GM12878 (cell line): ENCODE results near the gene ATP5PO. TPM values are rescaled to one million over a fixed set of nuclear protein-coding genes. Genes with fewer than 3 reads are reported as not detected.

Experiments
- ATAC-seq: fragments of 200-7000 bp; cut with Tn5 transposase; 3 replicates; pipeline ENCODE4 v1.9.1; 2020; ENCODE audit warnings: mild to moderate bottlenecking, moderate library complexity
- BruUV-seq: library from RNA; stranded (reverse); fragments of 400-500 nt; replicated peaks from 2 replicates; lab custom pipeline; 2021; lab: Mats Ljungman, UMichigan
- CTCF ChIA-PET: fragments of 300-600 bp; sonication (Branson Sonifier 250); formaldehyde crosslinking; extraction: SDS; loops from one replicate; lab custom pipeline; 2021; ENCODE audit warnings: inconsistent platforms; lab: Yijun Ruan, JAX
- POLR2A ChIA-PET: fragments of 350-600 bp; formaldehyde crosslinking; extraction: SDS; loops from one replicate; lab custom pipeline; 2021; ENCODE audit warnings: inconsistent platforms; lab: Charles Lee
- RAD21 ChIA-PET: fragments of 300-600 bp; sonication (Branson Sonifier 250); formaldehyde crosslinking; loops from one replicate; lab custom pipeline; 2023; ENCODE audit warnings: antibody characterized with exemption; ENCODE audit not compliant: unreplicated experiment; lab: Charles Lee
- SMC1A ChIA-PET: fragments of 300-600 bp; sonication (Branson Sonifier 250); formaldehyde crosslinking; loops from one replicate; lab custom pipeline; 2023; ENCODE audit not compliant: unreplicated experiment, uncharacterized antibody; lab: Charles Lee
- DNase-seq: peaks from one replicate; pipeline ENCODE4 v3.0.0-alpha.2; 2011; ENCODE audit warnings: low read depth, low spot score
- FAIRE-seq: peaks from 3 replicates; lab custom pipeline; 2011; peaks lifted over from hg19 to GRCh38; lab: Jason Lieb, UNC
- H2AFZ ChIP-seq: 2 replicates; pipeline ENCODE4 v1.6.0; 2011; ENCODE audit warnings: low read depth, low read length, control low read depth; ENCODE audit not compliant: control insufficient read depth
- H3K27ac ChIP-seq: 2 replicates; pipeline ENCODE4 v1.5.1; 2011; ENCODE audit warnings: control low read depth; ENCODE audit not compliant: control insufficient read depth, insufficient read depth
- H3K27me3 ChIP-seq, 2 experiments: replicated peaks in 1 of 2; 2 replicates each; pipeline versions ENCODE4 v1.6.0 to v1.6.1; 2011; ENCODE audit warnings: low read length in 1 of 2; ENCODE audit not compliant: control insufficient read depth in 2 of 2, insufficient read depth in 2 of 2
- H3K36me3 ChIP-seq, 2 experiments: 2 replicates each; pipeline ENCODE4 v1.5.1; 2011; ENCODE audit warnings: low read length in 1 of 2; ENCODE audit not compliant: control insufficient read depth in 2 of 2, insufficient read depth in 2 of 2
- H3K4me1 ChIP-seq: 2 replicates; pipeline ENCODE4 v1.6.1; 2011; ENCODE audit warnings: mild to moderate bottlenecking, low read length, moderate library complexity, mixed read lengths; ENCODE audit not compliant: control insufficient read depth, insufficient read depth
- H3K4me2 ChIP-seq: 2 replicates; pipeline ENCODE4 v1.6.0; 2011; ENCODE audit warnings: control low read depth; ENCODE audit not compliant: control insufficient read depth, insufficient read depth
- H3K4me3 ChIP-seq: fragments of 200-600 bp; sonication (generic); 2 replicates; pipeline ENCODE4 v1.5.1; 2016
- H3K79me2 ChIP-seq: 2 replicates; pipeline ENCODE4 v1.6.0; 2011; ENCODE audit warnings: low read length; ENCODE audit not compliant: control insufficient read depth, insufficient read depth
- H3K9ac ChIP-seq: 2 replicates; pipeline ENCODE4 v1.8.0; 2011; ENCODE audit warnings: low read length, control low read depth, mixed read lengths; ENCODE audit not compliant: control insufficient read depth, insufficient read depth
- H3K9me3 ChIP-seq: replicated peaks from 3 replicates; pipeline ENCODE4 v1.5.1; 2011; ENCODE audit warnings: mild to moderate bottlenecking, low read length; ENCODE audit not compliant: control insufficient read depth, insufficient read depth
- H4K20me1 ChIP-seq: 2 replicates; pipeline ENCODE4 v1.6.0; 2011; ENCODE audit not compliant: control insufficient read depth, insufficient read depth
- CHD1 ChIP-seq: IDR thresholded peaks from 2 replicates; pipeline ENCODE4 v1.6.1; 2012; ENCODE audit warnings: low read depth, low read length, improper control_type of control experiment
- RAD21 ChIP-seq: IDR thresholded peaks from 2 replicates; pipeline ENCODE4 v1.6.1; 2011; ENCODE audit warnings: mild to moderate bottlenecking, low read depth, low read length, moderate library complexity; ENCODE audit not compliant: insufficient read depth
- WGBS: methylation state at CpG from one replicate; pipeline ENCODE4 v1.1.6; 2016; ENCODE audit warnings: low lambda C conversion rate; ENCODE audit not compliant: insufficient replicate concordance, insufficient coverage; ENCODE audit errors: missing lambda C conversion rate; 5-methylcytosine and 5-hydroxymethylcytosine counted together
- in situ Hi-C: fragments of 300-500 bp; cut with MboI; formaldehyde crosslinking; loops from 9 replicates; pipeline ENCODE4 v1.14.3; 2018; ENCODE audit warnings: mixed read lengths
- intact Hi-C: fragments of 100-400 bp; cut with micrococcal nuclease; formaldehyde crosslinking; loops from one replicate; pipeline ENCODE4 v1.14.2; 2022; ENCODE audit not compliant: unreplicated experiment
- polyA plus RNA-seq, 11 experiments: library from polyadenylated mRNA; depleted of rRNA in 4 of 11; unstranded in 6 of 11; stranded (reverse) in 5 of 11; fragments of >200 nt; fragmentation: Nextera tagmentation in 4 of 11; fragmentation: Illumina TruSeq in 1 of 11; extraction: Ambion mirVana in 4 of 11; extraction: Trizol in 1 of 11; gene quantifications; 1 replicate in 1 of 11; 2 replicates in 10 of 11; pipeline versions ENCODE4 v1.2.1 to v1.2.3, GENCODE V29; 2011 to 2016; ENCODE audit warnings: inconsistent platforms in 2 of 11, missing spikeins in 2 of 11, low read depth in 1 of 11
- total RNA-seq, 4 experiments: library from RNA; depleted of rRNA in 3 of 4; stranded (reverse); fragments of >200 nt in 3 of 4; fragmentation: Illumina TruSeq in 1 of 4; extraction: Trizol in 1 of 4; gene quantifications; 2 replicates each; pipeline versions ENCODE4 v1.2.1 to v1.2.3, GENCODE V29; 2013 to 2021
- TF ChIP-seq, protein P1 (sequence below), 3 experiments: IDR thresholded peaks in 2 of 3; conservative IDR thresholded peaks in 1 of 3; 2 replicates each; pipeline ENCODE4 v1.5.1; 2011; ENCODE audit warnings: low read depth in 3 of 3, low read length in 3 of 3, mild to moderate bottlenecking in 3 of 3, control low read depth in 2 of 3, moderate library complexity in 2 of 3, inconsistent platforms in 1 of 3, mixed read lengths in 1 of 3; ENCODE audit not compliant: control insufficient read depth in 2 of 3, insufficient read depth in 1 of 3; ENCODE audit errors: extremely low read depth in 1 of 3
- TF ChIP-seq, protein P2 (sequence below): fragments of 450-650 bp; IDR thresholded peaks from 2 replicates; pipeline ENCODE4 v1.6.1; 2017; ENCODE audit warnings: mild to moderate bottlenecking

Gene ATP5PO
- total and polyA plus RNA-seq, 10 of the 15 experiments (the other 5 are each of a cell fraction or from before 2014, with no cell fraction given) = 251 to 1,656 (median 470) TPM

DNA sequence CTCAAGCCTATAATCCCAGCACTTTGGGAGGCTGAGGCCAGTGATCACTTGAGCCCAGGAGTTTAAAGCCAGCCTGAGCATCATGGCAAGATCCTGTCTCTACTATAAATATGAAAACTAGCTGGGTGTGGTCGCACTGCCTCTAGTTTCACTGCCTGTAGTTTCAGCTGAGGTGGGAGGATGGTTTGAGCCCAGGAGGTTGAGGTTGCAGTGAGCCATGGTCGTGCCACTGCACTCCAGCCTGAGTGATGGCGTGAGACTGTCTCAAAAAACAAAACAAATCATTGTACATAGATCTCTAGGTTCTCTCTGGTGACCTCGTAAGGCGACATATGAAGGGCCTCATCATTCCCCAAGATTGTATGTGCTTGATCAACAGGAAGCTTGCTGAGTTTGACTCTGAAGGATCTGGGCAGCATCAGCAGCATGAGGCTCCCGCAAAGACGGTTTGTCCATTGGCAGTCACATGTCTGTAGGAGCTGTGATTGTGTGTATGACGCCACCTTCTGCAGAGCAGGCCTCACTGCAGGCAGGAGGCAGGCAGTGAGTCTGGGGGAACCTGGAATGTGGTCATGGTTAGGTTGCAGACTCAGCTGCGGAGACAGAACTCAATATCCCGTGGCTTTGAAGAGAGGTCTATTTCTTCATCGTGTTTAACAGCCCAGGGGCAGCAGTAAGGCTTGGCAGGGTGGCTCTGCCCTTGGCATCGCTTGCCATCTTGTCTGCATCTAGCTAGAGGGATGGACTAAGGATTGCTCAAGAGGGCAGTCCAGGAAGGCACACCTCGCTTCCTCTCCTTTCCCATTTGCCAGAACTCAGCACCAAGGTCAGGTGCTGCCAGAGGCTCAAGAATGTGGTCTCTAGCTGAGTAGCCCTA is 14.0 kb downstream of the ATP5PO start:
- ChIA-PET RAD21 (interaction anchor here (0.9 kb wide), 1 partner anchor 296 kb away, joined by 5 read pairs; no protein-coding TSS in a partner anchor), CTCF (interaction anchor here (0.6 to 1.3 kb wide), 4 partner anchors 10 to 256 kb away, joined by 3 to 4 read pairs (median 3); no protein-coding TSS in a partner anchor), POLR2A (no interaction called here), SMC1A (no interaction called here)
- Histone ChIP-seq H2AFZ (no peak overlapping the region), H3K4me2 (no peak overlapping the region), H3K9me3 (no peaks in the 10 kb centered on the region), H3K4me3 (no peak overlapping the region), H3K9ac (no peak overlapping the region), H3K27me3 (no peaks in the 10 kb centered on the region), H3K4me1 (no peaks in the 10 kb centered on the region), H4K20me1 (no peaks in the 10 kb centered on the region; the same call in 1 of the 2 replicates), H3K27ac (no peak overlapping the region), H3K36me3 (peaks cover 25 to 32% of the 10 kb centered on the region in 2 experiments), H3K79me2 (no peaks in the 10 kb centered on the region)
- BruUV-seq = no TSS peak
- TF ChIP-seq RAD21 = peak; percentile 31; the same call in 1 of the 2 replicates
- TF ChIP-seq, protein P1, sequence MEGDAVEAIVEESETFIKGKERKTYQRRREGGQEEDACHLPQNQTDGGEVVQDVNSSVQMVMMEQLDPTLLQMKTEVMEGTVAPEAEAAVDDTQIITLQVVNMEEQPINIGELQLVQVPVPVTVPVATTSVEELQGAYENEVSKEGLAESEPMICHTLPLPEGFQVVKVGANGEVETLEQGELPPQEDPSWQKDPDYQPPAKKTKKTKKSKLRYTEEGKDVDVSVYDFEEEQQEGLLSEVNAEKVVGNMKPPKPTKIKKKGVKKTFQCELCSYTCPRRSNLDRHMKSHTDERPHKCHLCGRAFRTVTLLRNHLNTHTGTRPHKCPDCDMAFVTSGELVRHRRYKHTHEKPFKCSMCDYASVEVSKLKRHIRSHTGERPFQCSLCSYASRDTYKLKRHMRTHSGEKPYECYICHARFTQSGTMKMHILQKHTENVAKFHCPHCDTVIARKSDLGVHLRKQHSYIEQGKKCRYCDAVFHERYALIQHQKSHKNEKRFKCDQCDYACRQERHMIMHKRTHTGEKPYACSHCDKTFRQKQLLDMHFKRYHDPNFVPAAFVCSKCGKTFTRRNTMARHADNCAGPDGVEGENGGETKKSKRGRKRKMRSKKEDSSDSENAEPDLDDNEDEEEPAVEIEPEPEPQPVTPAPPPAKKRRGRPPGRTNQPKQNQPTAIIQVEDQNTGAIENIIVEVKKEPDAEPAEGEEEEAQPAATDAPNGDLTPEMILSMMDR (IDR thresholded peaks at IDR 0.05 in 2 of 3, conservative IDR thresholded peaks at IDR 0.05 in 1 of 3; ENCODE audit: control insufficient read depth in 2 of 3, extremely low read depth in 1 of 3, insufficient read depth in 1 of 3, low read depth in 3 of 3, low read length in 3 of 3) = peak in 2 of 3 experiments; percentile 25 to 38; a peak in 2 of 6 replicates
- TF ChIP-seq, protein P2, sequence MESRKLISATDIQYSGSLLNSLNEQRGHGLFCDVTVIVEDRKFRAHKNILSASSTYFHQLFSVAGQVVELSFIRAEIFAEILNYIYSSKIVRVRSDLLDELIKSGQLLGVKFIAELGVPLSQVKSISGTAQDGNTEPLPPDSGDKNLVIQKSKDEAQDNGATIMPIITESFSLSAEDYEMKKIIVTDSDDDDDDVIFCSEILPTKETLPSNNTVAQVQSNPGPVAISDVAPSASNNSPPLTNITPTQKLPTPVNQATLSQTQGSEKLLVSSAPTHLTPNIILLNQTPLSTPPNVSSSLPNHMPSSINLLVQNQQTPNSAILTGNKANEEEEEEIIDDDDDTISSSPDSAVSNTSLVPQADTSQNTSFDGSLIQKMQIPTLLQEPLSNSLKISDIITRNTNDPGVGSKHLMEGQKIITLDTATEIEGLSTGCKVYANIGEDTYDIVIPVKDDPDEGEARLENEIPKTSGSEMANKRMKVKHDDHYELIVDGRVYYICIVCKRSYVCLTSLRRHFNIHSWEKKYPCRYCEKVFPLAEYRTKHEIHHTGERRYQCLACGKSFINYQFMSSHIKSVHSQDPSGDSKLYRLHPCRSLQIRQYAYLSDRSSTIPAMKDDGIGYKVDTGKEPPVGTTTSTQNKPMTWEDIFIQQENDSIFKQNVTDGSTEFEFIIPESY = 0 out of 2 replicates have a peak, but pooled peaks have one; percentile 21
- no peak for TF ChIP-seq CHD1
- ATAC-seq (peak; percentile 70), FAIRE-seq (no peak), DNase-seq (no peak)
- in situ Hi-C loops = no loop called here
- WGBS = 86% methylated on average over 13 of the region's 13 CpGs
- intact Hi-C loops = no loop called here
